Mesendoderm (in vitro differentiated cells): Measurements from ENCODE around the gene SMYD3.

Experiments used
- DNase-seq: peaks from one replicate; pipeline ENCODE4 v3.0.0; 2013
- H2AK5ac ChIP-seq: 2 replicates; pipeline ENCODE4 v1.6.1; 2013; ENCODE audit warnings: low read length, inconsistent platforms
- H2BK120ac ChIP-seq: 2 replicates; pipeline ENCODE4 v1.6.1; 2013; ENCODE audit warnings: low read depth, mild to moderate bottlenecking, low read length, moderate library complexity, mixed read lengths
- H2BK15ac ChIP-seq: replicated peaks from 2 replicates; pipeline ENCODE4 v1.6.1; 2013; ENCODE audit warnings: low read depth, mild to moderate bottlenecking, moderate library complexity
- H2BK5ac ChIP-seq: 2 replicates; pipeline ENCODE4 v1.6.1; 2013; ENCODE audit warnings: low read length, inconsistent platforms
- H3K18ac ChIP-seq: 2 replicates; pipeline ENCODE4 v1.6.1; 2013; ENCODE audit warnings: mild to moderate bottlenecking, low read length, mixed read lengths
- H3K23ac ChIP-seq: one replicate; pipeline ENCODE4 v1.6.1; 2013; ENCODE audit warnings: low read length
- H3K27ac ChIP-seq: 2 replicates; pipeline ENCODE4 v1.5.1; 2013; ENCODE audit warnings: low read depth, mild to moderate bottlenecking, inconsistent platforms, low read length, moderate library complexity
- H3K27me3 ChIP-seq: 2 replicates; pipeline ENCODE4 v1.6.1; 2013; ENCODE audit warnings: low read length, control low read depth, mild to moderate bottlenecking, inconsistent platforms; ENCODE audit not compliant: insufficient read depth, poor library complexity
- H3K36me3 ChIP-seq: 2 replicates; pipeline ENCODE4 v1.6.1; 2013; ENCODE audit warnings: low read length, inconsistent platforms; ENCODE audit not compliant: control insufficient read depth, insufficient read depth
- H3K4ac ChIP-seq: one replicate; pipeline ENCODE4 v1.6.1; 2013; ENCODE audit warnings: low read depth, mild to moderate bottlenecking, low read length, moderate library complexity
- H3K4me1 ChIP-seq: 2 replicates; pipeline ENCODE4 v1.6.1; 2013; ENCODE audit warnings: low read depth, low read length, inconsistent platforms; ENCODE audit not compliant: control insufficient read depth
- H3K4me2 ChIP-seq: 2 replicates; pipeline ENCODE4 v1.6.1; 2013; ENCODE audit warnings: low read length
- H3K4me3 ChIP-seq: 2 replicates; pipeline ENCODE4 v1.5.1; 2013; ENCODE audit warnings: mild to moderate bottlenecking, low read length
- H3K56ac ChIP-seq: one replicate; pipeline ENCODE4 v1.6.1; 2013; ENCODE audit warnings: low read length
- H3K79me1 ChIP-seq: 2 replicates; pipeline ENCODE4 v1.6.1; 2013; ENCODE audit warnings: low read length, inconsistent platforms
- H3K79me2 ChIP-seq: 2 replicates; pipeline ENCODE4 v1.6.1; 2013; ENCODE audit warnings: mild to moderate bottlenecking, low read length; ENCODE audit not compliant: control insufficient read depth, insufficient read depth
- H3K9ac ChIP-seq: 2 replicates; pipeline ENCODE4 v1.6.1; 2013; ENCODE audit warnings: low read length, inconsistent platforms
- H4K5ac ChIP-seq: one replicate; pipeline ENCODE4 v1.6.1; 2013; ENCODE audit warnings: low read length
- H4K8ac ChIP-seq: one replicate; pipeline ENCODE4 v1.6.1; 2013; ENCODE audit warnings: low read depth, mild to moderate bottlenecking, control low read depth, low read length, moderate library complexity
- WGBS: extraction: QIAGEN DNeasy Blood & Tissue Kit; methylation state at CpG from one replicate; pipeline ENCODE4 v1.1.7; 2013; ENCODE audit warnings: low lambda C conversion rate, missing lambda C conversion rate; ENCODE audit not compliant: insufficient coverage; ENCODE audit errors: extremely low coverage; 5-methylcytosine and 5-hydroxymethylcytosine counted together

The SMYD3 gene

DNA sequence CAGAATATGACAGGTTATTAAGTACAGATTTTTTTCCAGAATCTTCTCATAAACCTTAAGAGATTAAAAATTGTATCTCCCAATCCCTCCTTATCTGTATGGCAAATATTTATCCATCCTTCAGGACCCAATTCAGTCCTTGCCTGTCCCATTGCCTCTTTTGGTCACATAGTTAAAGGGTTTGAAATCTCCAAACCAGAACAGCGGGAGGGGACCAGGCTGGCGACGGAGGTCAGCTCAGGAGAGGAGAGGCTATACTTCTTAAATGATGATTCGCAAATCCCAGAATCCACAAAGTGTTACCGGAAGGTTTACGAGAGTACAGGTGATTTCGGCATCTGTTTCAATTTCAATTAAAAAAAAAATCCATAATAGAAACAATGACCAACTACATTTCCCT, 572.7 kb downstream of the SMYD3 start:
- Histone ChIP-seq H3K4me2 (no peak overlapping the region), H4K8ac (no peak overlapping the region), H3K79me2 (no peaks in the 10 kb centered on the region), H3K36me3 (no peaks in the 10 kb centered on the region), H3K27me3 (no peaks in the 10 kb centered on the region), H3K18ac (no peak overlapping the region), H2BK15ac (no peak overlapping the region), H4K5ac (no peak overlapping the region), H3K56ac (no peak overlapping the region), H2BK5ac (no peak overlapping the region), H3K9ac (no peak overlapping the region), H3K4me1 (no peaks in the 10 kb centered on the region), H3K23ac (no peak overlapping the region), H3K27ac (no peak overlapping the region), H2BK120ac (no peak overlapping the region), H3K4me3 (no peak overlapping the region), H3K79me1 (no peaks in the 10 kb centered on the region), H3K4ac (no peak overlapping the region), H2AK5ac (no peak overlapping the region)
- no CpG with 5 or more reads among the region's 7 CpGs for WGBS
- DNase-seq: no peak

DNA sequence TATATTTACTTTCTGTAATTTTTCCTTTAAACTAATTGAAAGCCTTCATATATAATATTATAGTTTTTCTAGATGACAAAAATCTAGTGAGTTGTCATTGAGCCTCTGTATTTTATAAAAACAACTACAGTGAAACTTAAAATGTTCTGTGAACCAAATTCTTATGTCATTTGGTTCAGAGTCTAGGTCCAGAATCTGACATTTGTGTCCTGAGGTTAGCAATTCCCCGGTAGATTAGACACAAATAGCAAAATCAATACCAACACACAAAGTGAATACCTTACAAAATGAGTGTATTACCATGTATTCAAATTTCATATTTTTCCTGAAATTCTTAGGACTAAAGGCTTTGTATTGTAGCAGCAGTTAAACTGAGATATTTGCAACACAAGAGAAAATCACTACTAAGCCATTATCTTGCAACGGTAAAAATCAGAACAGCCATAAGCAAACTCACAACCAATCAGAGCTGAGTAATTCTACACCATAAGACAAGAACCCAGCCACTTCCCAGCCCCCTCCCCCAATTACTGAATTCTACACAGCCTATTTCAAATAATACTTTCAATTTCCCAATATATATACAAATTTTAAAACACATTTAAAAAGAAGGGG, 573.5 kb downstream of the SMYD3 start:
- H3K4me3 ChIP-seq: no peak overlapping the region
- H4K5ac ChIP-seq: no peak overlapping the region
- no peak overlapping the region for H3K27ac ChIP-seq
- H2BK5ac ChIP-seq: no peak overlapping the region
- H2AK5ac ChIP-seq: no peak overlapping the region
- H3K79me1 ChIP-seq: no peaks in the 10 kb centered on the region
- no peak overlapping the region for H2BK120ac ChIP-seq
- H3K4me2 ChIP-seq: no peak overlapping the region
- no peaks in the 10 kb centered on the region for H3K79me2 ChIP-seq
- H3K23ac ChIP-seq: no peak overlapping the region
- no peak overlapping the region for H3K56ac ChIP-seq
- no peak overlapping the region for H3K9ac ChIP-seq
- no peak overlapping the region for H3K4ac ChIP-seq
- H2BK15ac ChIP-seq: no peak overlapping the region
- H3K36me3 ChIP-seq: no peaks in the 10 kb centered on the region
- H3K4me1 ChIP-seq: no peaks in the 10 kb centered on the region
- no peak overlapping the region for H3K18ac ChIP-seq
- no CpG with 5 or more reads among the region's 2 CpGs for whole genome bisulfite sequencing
- DNase-seq: no peak
- H4K8ac ChIP-seq: no peak overlapping the region
- no peaks in the 10 kb centered on the region for H3K27me3 ChIP-seq

DNA sequence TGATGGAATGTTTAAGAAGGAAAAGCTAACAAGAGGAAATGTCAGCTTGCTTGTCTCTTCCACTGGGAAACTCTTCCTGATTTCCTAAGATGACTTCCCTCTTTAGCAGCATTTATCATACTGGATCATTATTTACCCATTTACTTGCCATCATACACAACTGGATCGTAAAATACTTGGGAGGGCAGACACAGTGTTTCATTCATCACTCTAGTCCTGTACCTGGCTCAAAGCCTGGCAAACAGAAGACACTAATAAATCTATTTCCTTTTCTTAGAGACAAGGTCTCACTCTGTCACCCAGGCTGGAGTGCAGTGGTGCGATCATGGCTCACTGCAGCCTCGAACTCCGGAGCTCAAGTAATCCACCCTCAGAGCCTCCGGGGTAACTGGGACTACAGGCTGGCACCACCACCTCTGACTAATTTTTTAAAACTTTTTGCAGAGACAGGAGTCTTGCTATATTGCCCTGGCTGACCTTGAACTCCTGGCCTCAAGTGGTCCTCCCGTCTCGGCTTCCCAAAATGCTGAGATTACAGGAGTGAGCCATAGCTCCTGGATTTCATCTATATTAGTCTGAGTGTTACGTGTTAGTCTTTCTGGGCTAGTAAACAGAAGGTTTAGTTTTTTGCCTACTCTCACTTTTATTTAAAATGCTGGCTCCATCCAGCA, 574.6 kb downstream of the SMYD3 start:
- H3K56ac ChIP-seq: no peak overlapping the region
- H4K8ac ChIP-seq: no peak overlapping the region
- H3K27ac ChIP-seq: no peak overlapping the region
- no peaks in the 10 kb centered on the region for H3K79me2 ChIP-seq
- H4K5ac ChIP-seq: no peak overlapping the region
- no peaks in the 10 kb centered on the region for H3K27me3 ChIP-seq
- no peak overlapping the region for H2BK15ac ChIP-seq
- H3K23ac ChIP-seq: no peak overlapping the region
- H3K4ac ChIP-seq: no peak overlapping the region
- WGBS: no CpG with 5 or more reads among the region's 8 CpGs
- H3K9ac ChIP-seq: no peak overlapping the region
- H2AK5ac ChIP-seq: no peak overlapping the region
- no peak overlapping the region for H3K18ac ChIP-seq
- no peaks in the 10 kb centered on the region for H3K36me3 ChIP-seq
- no peak overlapping the region for H3K4me3 ChIP-seq
- no peak overlapping the region for H2BK5ac ChIP-seq
- no peaks in the 10 kb centered on the region for H3K4me1 ChIP-seq
- H2BK120ac ChIP-seq: no peak overlapping the region
- H3K4me2 ChIP-seq: no peak overlapping the region
- no peaks in the 10 kb centered on the region for H3K79me1 ChIP-seq
- DNase-seq: no peak

DNA sequence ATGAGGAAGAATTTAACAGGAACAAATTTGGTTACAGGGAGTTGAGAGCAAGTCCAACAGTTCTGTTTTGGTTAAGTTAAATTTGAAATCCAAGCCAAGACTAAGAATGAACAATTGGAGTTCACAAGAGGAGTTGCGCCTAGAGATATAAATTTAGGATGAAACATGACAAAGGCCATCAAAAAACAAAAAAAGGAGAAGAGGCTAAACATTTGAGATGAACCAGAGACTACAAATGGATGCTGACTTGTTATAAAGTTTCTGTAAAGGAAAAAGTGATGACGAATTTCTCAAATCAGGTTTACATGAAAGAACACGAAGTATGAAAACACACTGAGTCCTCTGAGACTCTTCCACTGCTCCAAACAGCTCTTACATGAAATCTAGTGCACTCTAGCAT, 575.6 kb downstream of the SMYD3 start:
- no peak overlapping the region for H3K4ac ChIP-seq
- no peak overlapping the region for H3K27ac ChIP-seq
- no peaks in the 10 kb centered on the region for H3K79me1 ChIP-seq
- no peak overlapping the region for H3K23ac ChIP-seq
- no peak overlapping the region for H4K5ac ChIP-seq
- no peak overlapping the region for H2BK120ac ChIP-seq
- H3K4me2 ChIP-seq: no peak overlapping the region
- H2BK5ac ChIP-seq: no peak overlapping the region
- H3K18ac ChIP-seq: no peak overlapping the region
- H3K56ac ChIP-seq: no peak overlapping the region
- H3K4me1 ChIP-seq: no peaks in the 10 kb centered on the region
- H3K79me2 ChIP-seq: no peaks in the 10 kb centered on the region
- WGBS: no CpG with 5 or more reads among the region's 3 CpGs
- no peaks in the 10 kb centered on the region for H3K36me3 ChIP-seq
- no peak overlapping the region for H2AK5ac ChIP-seq
- H3K4me3 ChIP-seq: no peak overlapping the region
- H3K27me3 ChIP-seq: no peaks in the 10 kb centered on the region
- H2BK15ac ChIP-seq: no peak overlapping the region
- H3K9ac ChIP-seq: no peak overlapping the region
- no peak for DNase-seq
- no peak overlapping the region for H4K8ac ChIP-seq

DNA sequence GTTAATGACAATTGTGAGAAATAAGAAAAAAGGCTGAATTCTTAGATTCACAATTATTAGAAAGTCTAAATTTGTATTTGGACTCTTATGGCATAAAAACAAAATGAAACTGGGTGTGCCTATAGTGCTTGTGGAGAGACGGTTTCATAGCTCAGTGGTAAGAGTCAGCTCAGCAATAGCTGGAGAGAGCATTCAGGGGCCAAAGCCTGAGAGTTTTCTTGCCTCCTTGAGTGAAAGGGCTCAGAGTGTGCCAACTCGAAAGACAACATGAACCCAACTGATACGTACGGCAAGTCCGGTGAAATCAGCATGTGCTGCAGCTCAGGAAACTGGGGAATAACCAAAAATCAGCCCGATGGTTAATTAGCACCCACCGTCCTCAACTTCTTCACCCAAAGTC, 577.9 kb downstream of the SMYD3 start:
- H2BK15ac ChIP-seq: no peak overlapping the region
- no peak overlapping the region for H2AK5ac ChIP-seq
- no peak overlapping the region for H3K27ac ChIP-seq
- H3K18ac ChIP-seq: no peak overlapping the region
- no peak overlapping the region for H3K4ac ChIP-seq
- H3K27me3 ChIP-seq: no peaks in the 10 kb centered on the region
- H3K56ac ChIP-seq: no peak overlapping the region
- no peak overlapping the region for H3K23ac ChIP-seq
- H3K79me2 ChIP-seq: no peaks in the 10 kb centered on the region
- WGBS: no CpG with 5 or more reads among the region's 7 CpGs
- H3K4me2 ChIP-seq: no peak overlapping the region
- no peaks in the 10 kb centered on the region for H3K36me3 ChIP-seq
- no peak for DNase-seq
- no peak overlapping the region for H2BK5ac ChIP-seq
- H3K4me1 ChIP-seq: no peaks in the 10 kb centered on the region
- H4K5ac ChIP-seq: no peak overlapping the region
- no peak overlapping the region for H3K9ac ChIP-seq
- H3K79me1 ChIP-seq: no peaks in the 10 kb centered on the region
- H2BK120ac ChIP-seq: no peak overlapping the region
- H4K8ac ChIP-seq: no peak overlapping the region
- no peak overlapping the region for H3K4me3 ChIP-seq

DNA sequence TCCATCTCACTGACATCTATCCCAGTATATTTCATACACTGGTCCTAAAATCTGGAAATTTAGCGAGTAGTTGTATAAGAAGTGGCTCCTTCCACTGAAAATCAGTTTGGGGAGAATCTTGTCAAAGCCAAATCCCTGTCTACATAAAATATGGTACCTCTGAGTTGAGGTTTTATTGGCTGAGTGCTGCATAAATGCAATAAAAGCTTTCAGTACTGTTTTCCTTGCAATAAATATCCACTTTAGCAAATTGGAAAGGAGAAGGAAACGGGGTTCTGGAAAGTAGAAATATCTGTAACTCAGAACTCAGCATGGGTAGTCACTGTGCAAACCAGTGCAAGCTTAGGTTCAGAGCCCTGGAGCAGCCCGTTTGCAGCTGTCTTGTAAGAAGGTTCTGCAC, 580.2 kb downstream of the SMYD3 start:
- no peaks in the 10 kb centered on the region for H3K27me3 ChIP-seq
- WGBS: no CpG with 5 or more reads among the region's 3 CpGs
- H3K79me2 ChIP-seq: no peaks in the 10 kb centered on the region
- H3K27ac ChIP-seq: no peak overlapping the region
- no peak overlapping the region for H3K4ac ChIP-seq
- no peak overlapping the region for H2AK5ac ChIP-seq
- no peak overlapping the region for H3K18ac ChIP-seq
- H3K36me3 ChIP-seq: no peaks in the 10 kb centered on the region
- H3K4me1 ChIP-seq: no peaks in the 10 kb centered on the region
- no peak overlapping the region for H3K9ac ChIP-seq
- no peak overlapping the region for H2BK120ac ChIP-seq
- H3K79me1 ChIP-seq: no peaks in the 10 kb centered on the region
- no peak overlapping the region for H3K4me2 ChIP-seq
- H2BK5ac ChIP-seq: no peak overlapping the region
- no peak overlapping the region for H4K5ac ChIP-seq
- no peak for DNase-seq
- H3K56ac ChIP-seq: no peak overlapping the region
- no peak overlapping the region for H2BK15ac ChIP-seq
- no peak overlapping the region for H4K8ac ChIP-seq
- no peak overlapping the region for H3K4me3 ChIP-seq
- no peak overlapping the region for H3K23ac ChIP-seq
